Activated CD8-positive, alpha-beta memory T cell treated with anti-CD3 and anti-CD28 coated beads, Interleukin-2, amount 50 U/mL, for 4 hours (primary cell): Measurements from ENCODE around the gene SCRG1.

ENCODE experiments used
- DNase-seq: peaks from one replicate; pipeline ENCODE4 v3.0.0-alpha.2; 2020

SCRG1 gene

GRCh38 chr4:173398779-173399415 lies at the start of gene SCRG1:
SCRG1 (minus strand) TSS chr4:173399116; CDS start chr4:173391414, 7,702 bp downstream.
- no peak for DNase-seq

GRCh38 chr4:173448103-173448502 lies 49.2 kb upstream of the SCRG1 start:
- DNase-seq = no peak

GRCh38 chr4:173446416-173446815 lies 47.5 kb upstream of the SCRG1 start:
- no peak for DNase-seq

- DNase-seq = no peak
Measured at GRCh38 chr4:173443121-173443520, 44.2 kb upstream of the SCRG1 start.

GRCh38 chr4:173442223-173442932 lies 43.5 kb upstream of the SCRG1 start:
- DNase-seq = no peak

- no peak for DNase-seq
Measured at GRCh38 chr4:173440888-173441287, 42.0 kb upstream of the SCRG1 start.

GRCh38 chr4:173436771-173437265 lies 37.9 kb upstream of the SCRG1 start:
- DNase-seq = no peak

- no peak for DNase-seq
Measured at GRCh38 chr4:173436149-173436579, 37.2 kb upstream of the SCRG1 start.

- DNase-seq = no peak
Measured at GRCh38 chr4:173434231-173434630, 35.3 kb upstream of the SCRG1 start.

GRCh38 chr4:173433447-173433846 lies 34.5 kb upstream of the SCRG1 start:
- no peak for DNase-seq

- DNase-seq = no peak
Measured at GRCh38 chr4:173432430-173432829, 33.5 kb upstream of the SCRG1 start.

GRCh38 chr4:173426064-173426463 lies 27.1 kb upstream of the SCRG1 start:
- no peak for DNase-seq

GRCh38 chr4:173424899-173425805 lies 26.2 kb upstream of the SCRG1 start:
- DNase-seq = no peak

- no peak for DNase-seq
Measured at GRCh38 chr4:173420801-173421200, 21.9 kb upstream of the SCRG1 start.

- no peak for DNase-seq
Measured at GRCh38 chr4:173420324-173420752, 21.4 kb upstream of the SCRG1 start.

- DNase-seq = no peak
Measured at GRCh38 chr4:173418639-173419038, 19.7 kb upstream of the SCRG1 start.

- DNase-seq = no peak
Measured at GRCh38 chr4:173417833-173418232, 18.9 kb upstream of the SCRG1 start.

- DNase-seq = no peak
Measured at GRCh38 chr4:173415885-173416653, 17.2 kb upstream of the SCRG1 start.

GRCh38 chr4:173415092-173415491 lies 16.2 kb upstream of the SCRG1 start:
- DNase-seq = no peak

- DNase-seq = no peak
Measured at GRCh38 chr4:173414456-173414855, 15.5 kb upstream of the SCRG1 start.

- DNase-seq = no peak
Measured at GRCh38 chr4:173413036-173413435, 14.1 kb upstream of the SCRG1 start.

- no peak for DNase-seq
Measured at GRCh38 chr4:173411106-173411693, 12.3 kb upstream of the SCRG1 start.
